A549 (cell line): ENCODE measurements around the gene DMRTB1. TPM values are rescaled to one million over a fixed set of nuclear protein-coding genes. Genes with fewer than 3 reads are reported as not detected.

ENCODE experiments used
- ATAC-seq, 2 experiments: fragments of 200-7000 bp in 1 of 2; fragments of >200 bp in 1 of 2; cut with Nextera tagmentation in 1 of 2; cut with Tn5 transposase in 1 of 2; 3 replicates each; pipeline versions ENCODE4 v1.8.0 to v1.9.1; 2018 to 2020; ENCODE audit warnings: mild to moderate bottlenecking in 1 of 2, moderate library complexity in 1 of 2
- CTCF ChIA-PET: fragments of 300-600 bp; sonication (Branson Sonifier 250); formaldehyde crosslinking; extraction: SDS; loops from one replicate; lab custom pipeline; 2021; ENCODE audit warnings: antibody characterized with exemption, inconsistent platforms; lab: Yijun Ruan, JAX
- POLR2A ChIA-PET: fragments of 350-600 bp; formaldehyde crosslinking; extraction: SDS; loops from one replicate; lab custom pipeline; 2021; ENCODE audit warnings: antibody characterized with exemption, inconsistent platforms; lab: Yijun Ruan, JAX
- DNase-seq, 2 experiments: peaks; one replicate each; pipeline versions ENCODE4 v3.0.0 to v3.0.0-alpha.2; 2011 to 2016; ENCODE audit warnings: low read depth in 1 of 2, low spot score in 1 of 2
- FAIRE-seq: peaks from 2 replicates; lab custom pipeline; 2011; peaks lifted over from hg19 to GRCh38; lab: Jason Lieb, UNC
- H3K27ac ChIP-seq, 2 experiments: fragments of >200 bp; sonication (Bioruptor Twin); formaldehyde crosslinking; 3 replicates each; pipeline ENCODE4 v1.5.1; 2016 to 2017
- H3K4me1 ChIP-seq: fragments of >200 bp; sonication (Bioruptor Twin); formaldehyde crosslinking; 3 replicates; pipeline ENCODE4 v1.6.1; 2016
- H3K4me2 ChIP-seq: fragments of >200 bp; sonication (Bioruptor Twin); formaldehyde crosslinking; 3 replicates; pipeline ENCODE4 v1.6.1; 2016
- H3K4me3 ChIP-seq: fragments of >200 bp; sonication (Bioruptor Twin); formaldehyde crosslinking; 3 replicates; pipeline ENCODE4 v1.5.1; 2016
- H3K9me3 ChIP-seq: fragments of >200 bp; sonication (Bioruptor Twin); formaldehyde crosslinking; 3 replicates; pipeline ENCODE4 v1.6.1; 2016
- GATA3 ChIP-seq: IDR thresholded peaks from 2 replicates; pipeline ENCODE4 v1.6.1; 2012; ENCODE audit warnings: borderline replicate concordance
- MAZ ChIP-seq: fragments of 150-350 bp; IDR thresholded peaks from 2 replicates; pipeline ENCODE4 v1.6.1; 2014; ENCODE audit warnings: antibody characterized with exemption, low read depth, low read length, borderline replicate concordance
- PBX3 ChIP-seq: IDR thresholded peaks from 2 replicates; pipeline ENCODE4 v1.6.1; 2012
- POLR2A ChIP-seq: IDR thresholded peaks from 2 replicates; pipeline ENCODE4 v1.6.1; 2012; ENCODE audit warnings: mild to moderate bottlenecking, low read length
- RARB ChIP-seq: fragments of 250-450 bp; sonication (Bioruptor Pico); IDR thresholded peaks from 2 replicates; pipeline ENCODE4 v1.8.0; 2021; ENCODE audit warnings: mild to moderate bottlenecking, moderate library complexity
- RFX5 ChIP-seq: fragments of 450-650 bp; IDR thresholded peaks from 2 replicates; pipeline ENCODE4 v1.7.1; 2014; ENCODE audit warnings: antibody characterized with exemption, mild to moderate bottlenecking, moderate library complexity
- ZC3H11A ChIP-seq: fragments of 450-650 bp; IDR thresholded peaks from 2 replicates; pipeline ENCODE4 v1.6.1; 2014; ENCODE audit warnings: antibody characterized with exemption, mild to moderate bottlenecking
- WGBS: methylation state at CpG from one replicate; pipeline ENCODE4 v1.1.6; 2017; ENCODE audit errors: missing lambda C conversion rate; 5-methylcytosine and 5-hydroxymethylcytosine counted together
- polyA plus RNA-seq, 4 experiments: library from polyadenylated mRNA; depleted of rRNA in 3 of 4; stranded (reverse); fragments of >200 nt; fragmentation: RNase III in 1 of 4; extraction: RNeasy Plus Mini Kit Qiagen cat#74134 plus additional on column Dnase treatment in 1 of 4; gene quantifications; 2 replicates in 3 of 4; 3 replicates in 1 of 4; pipeline ENCODE4 v1.2.3, GENCODE V29; 2011 to 2017

Gene DMRTB1
- polyA plus RNA-seq, 2 of the 4 experiments (the other 2 are of a cell fraction) = not detected

GRCh38 chr1:53516181-53516580 lies 57.0 kb downstream of the DMRTB1 start:
- DNase-seq (no peak), FAIRE-seq (no peak), ATAC-seq (no peak)
- ChIA-PET CTCF (no interaction called here), POLR2A (no interaction called here)
- Histone ChIP-seq H3K9me3 (no peaks in the 10 kb centered on the region), H3K4me2 (no peak overlapping the region), H3K4me1 (peaks cover 11% of the 10 kb centered on the region; the same call in 2 of the 3 replicates), H3K27ac (no peak overlapping the region), H3K4me3 (no peak overlapping the region)
- no peak for TF ChIP-seq POLR2A
- TF ChIP-seq PBX3 = no peak
- no peak for TF ChIP-seq RARB (CRISPR knock-in tag)
- TF ChIP-seq RFX5 = no peak
- TF ChIP-seq GATA3 = no peak
- no peak for TF ChIP-seq MAZ
- no peak for TF ChIP-seq ZC3H11A
- 79% methylated on average over 7 of the region's 7 CpGs for WGBS

Other genes starting within 250 kb of the DMRTB1 start
- 60.1 and 66.2 TPM in 2 replicates for gene CZIB, start 238.8 kb upstream of the DMRTB1 start, polyA plus RNA-seq (2011; rRNA removed)
- gene CZIB, start 238.8 kb upstream of the DMRTB1 start, polyA plus RNA-seq (2017; fragmentation: RNase III; extraction: RNeasy Plus Mini Kit Qiagen cat#74134 plus additional on column Dnase treatment) = 33.1 to 33.4 TPM (median 33.2 TPM) in 3 replicates
- 33.3 and 80.2 TPM in 2 replicates for gene MAGOH, start 220.9 kb upstream of the DMRTB1 start, polyA plus RNA-seq (2011; rRNA removed)
- gene MAGOH, start 220.9 kb upstream of the DMRTB1 start, polyA plus RNA-seq (2017; fragmentation: RNase III; extraction: RNeasy Plus Mini Kit Qiagen cat#74134 plus additional on column Dnase treatment) = 139 to 147 TPM (median 143 TPM) in 3 replicates
- 46.1 and 57.4 TPM in 2 replicates for gene LRP8, start 131.3 kb upstream of the DMRTB1 start, polyA plus RNA-seq (2011; rRNA removed)
- 25.8 to 32.6 TPM (median 26.4 TPM) in 3 replicates for gene LRP8, start 131.3 kb upstream of the DMRTB1 start, polyA plus RNA-seq (2017; fragmentation: RNase III; extraction: RNeasy Plus Mini Kit Qiagen cat#74134 plus additional on column Dnase treatment)